H1 (cell line): ENCODE data around the gene TGM5. TPM values are rescaled to one million over a fixed set of nuclear protein-coding genes. Genes with fewer than 3 reads are reported as not detected.

Experiments
- CTCF ChIA-PET: fragments of 300-600 bp; sonication (Branson Sonifier 250); formaldehyde crosslinking; loops from one replicate; lab custom pipeline; 2021; ENCODE audit not compliant: partially characterized antibody; lab: Charles Lee
- POLR2A ChIA-PET: fragments of 300-600 bp; sonication (Branson Sonifier 250); formaldehyde crosslinking; loops from one replicate; lab custom pipeline; 2021; ENCODE audit warnings: inconsistent platforms; ENCODE audit not compliant: partially characterized antibody; lab: Charles Lee
- DNase-seq, 2 experiments: peaks; one replicate each; pipeline versions ENCODE4 v3.0.0 to v3.0.0-alpha.2; 2010 to 2022; ENCODE audit warnings: low spot score in 2 of 2, low read depth in 1 of 2, mixed read lengths in 1 of 2
- FAIRE-seq: peaks from 2 replicates; lab custom pipeline; 2011; peaks lifted over from hg19 to GRCh38; lab: Jason Lieb, UNC
- H2AFZ ChIP-seq: 2 replicates; pipeline ENCODE4 v1.8.1; 2012; ENCODE audit warnings: low read length, inconsistent platforms
- H2AK5ac ChIP-seq: 2 replicates; pipeline ENCODE4 v1.6.1; 2013; ENCODE audit warnings: low read depth, low read length
- H2BK120ac ChIP-seq: replicated peaks from 2 replicates; pipeline ENCODE3; 2013; ENCODE audit warnings: low read depth, low read length, inconsistent platforms
- H2BK12ac ChIP-seq: 2 replicates; pipeline ENCODE4 v1.6.1; 2013; ENCODE audit warnings: low read depth, low read length
- H2BK15ac ChIP-seq: 2 replicates; pipeline ENCODE4 v1.6.1; 2013; ENCODE audit warnings: low read length
- H2BK20ac ChIP-seq: 2 replicates; pipeline ENCODE4 v1.6.1; 2013; ENCODE audit warnings: low read length
- H2BK5ac ChIP-seq: 2 replicates; pipeline ENCODE4 v1.6.1; 2013; ENCODE audit warnings: low read depth, low read length
- H3K14ac ChIP-seq: 2 replicates; pipeline ENCODE4 v1.6.1; 2013; ENCODE audit warnings: inconsistent platforms; ENCODE audit not compliant: insufficient read length
- H3K18ac ChIP-seq: 2 replicates; pipeline ENCODE4 v1.6.1; 2013; ENCODE audit warnings: low read length; ENCODE audit errors: extremely low read depth
- H3K23ac ChIP-seq: 2 replicates; pipeline ENCODE4 v1.6.1; 2013; ENCODE audit warnings: inconsistent platforms; ENCODE audit not compliant: insufficient read length
- H3K23me2 ChIP-seq: 2 replicates; pipeline ENCODE4 v1.6.1; 2013; ENCODE audit warnings: low read depth, low read length
- H3K27ac ChIP-seq: 2 replicates; pipeline ENCODE4 v1.6.1; 2011; ENCODE audit warnings: low read depth, low read length, inconsistent platforms
- H3K27me3 ChIP-seq, 4 experiments: replicated peaks in 1 of 4; 1 replicate in 1 of 4; 2 replicates in 3 of 4; pipeline versions ENCODE4 v1.6.1 to v1.8.1; 2011 to 2013; ENCODE audit warnings: low read length in 3 of 4, mild to moderate bottlenecking in 3 of 4, inconsistent platforms in 2 of 4, mixed read lengths in 2 of 4, moderate library complexity in 1 of 4; ENCODE audit not compliant: control insufficient read depth in 3 of 4, insufficient read depth in 3 of 4; ENCODE audit errors: extremely low read depth in 1 of 4
- H3K36me3 ChIP-seq, 4 experiments: 2 replicates each; pipeline versions ENCODE4 v1.6.1 to v1.8.1; 2011 to 2013; ENCODE audit warnings: mild to moderate bottlenecking in 4 of 4, low read length in 3 of 4, moderate library complexity in 2 of 4, control low read depth in 1 of 4, inconsistent platforms in 1 of 4; ENCODE audit not compliant: insufficient read depth in 4 of 4, control insufficient read depth in 2 of 4
- H3K4ac ChIP-seq: replicated peaks from 2 replicates; pipeline ENCODE3; 2013; ENCODE audit warnings: low read length, low read depth, mixed read lengths, inconsistent platforms; ENCODE audit not compliant: insufficient read length
- H3K4me1 ChIP-seq, 4 experiments: replicated peaks in 1 of 4; 1 replicate in 1 of 4; 2 replicates in 3 of 4; pipeline versions ENCODE4 v1.6.1 to v1.8.1; 2011 to 2013; ENCODE audit warnings: low read length in 3 of 4, inconsistent platforms in 2 of 4, mixed read lengths in 1 of 4; ENCODE audit not compliant: insufficient read depth in 4 of 4, control insufficient read depth in 3 of 4
- H3K4me2 ChIP-seq, 2 experiments: 2 replicates each; pipeline versions ENCODE4 v1.6.1 to v1.8.1; 2011 to 2013; ENCODE audit warnings: low read depth in 2 of 2, low read length in 2 of 2, control low read depth in 1 of 2, inconsistent platforms in 1 of 2, mild to moderate bottlenecking in 1 of 2; ENCODE audit not compliant: insufficient read depth in 1 of 2
- H3K4me3 ChIP-seq, 4 experiments: fragments of 200-600, 300-600 bp in 1 of 4; sonication (generic), shearing (Covaris generic), sonication (Bioruptor Twin) in 1 of 4; 2 replicates each; pipeline versions ENCODE4 v1.5.1 to v1.8.1; 2011 to 2016; ENCODE audit warnings: low read length in 4 of 4, low read depth in 3 of 4, control low read depth in 2 of 4, inconsistent platforms in 2 of 4, mild to moderate bottlenecking in 2 of 4, mixed read lengths in 1 of 4, moderate library complexity in 1 of 4; ENCODE audit not compliant: insufficient read depth in 2 of 4; ENCODE audit errors: extremely low read depth in 1 of 4
- H3K56ac ChIP-seq: replicated peaks from 2 replicates; pipeline ENCODE3; 2013; ENCODE audit warnings: low read depth, mild to moderate bottlenecking, mixed read lengths, low read length, inconsistent platforms; ENCODE audit not compliant: insufficient read length
- H3K79me1 ChIP-seq: 2 replicates; pipeline ENCODE4 v1.6.1; 2013; ENCODE audit warnings: low read depth, low read length, control low read depth
- H3K79me2 ChIP-seq, 2 experiments: 2 replicates each; pipeline versions ENCODE4 v1.6.1 to v1.8.1; 2012 to 2013; ENCODE audit warnings: low read length in 2 of 2, mild to moderate bottlenecking in 2 of 2, inconsistent platforms in 1 of 2; ENCODE audit not compliant: insufficient read depth in 2 of 2, control insufficient read depth in 1 of 2
- H3K9ac ChIP-seq, 4 experiments: replicated peaks in 1 of 4; 1 replicate in 1 of 4; 2 replicates in 3 of 4; pipeline versions ENCODE4 v1.6.1 to v1.8.1; 2011 to 2013; ENCODE audit warnings: low read depth in 3 of 4, low read length in 3 of 4, control low read depth in 2 of 4, mild to moderate bottlenecking in 2 of 4, moderate library complexity in 2 of 4, inconsistent platforms in 1 of 4; ENCODE audit errors: extremely low read depth in 1 of 4
- H3K9me3 ChIP-seq, 2 experiments: 2 replicates each; pipeline versions ENCODE4 v1.6.1 to v1.8.1; 2012 to 2013; ENCODE audit warnings: mild to moderate bottlenecking in 2 of 2, moderate library complexity in 2 of 2, control low read depth in 1 of 2, inconsistent platforms in 1 of 2, low read depth in 1 of 2, low read length in 1 of 2, mixed read lengths in 1 of 2; ENCODE audit not compliant: insufficient read depth in 2 of 2
- H4K20me1 ChIP-seq, 2 experiments: replicated peaks in 1 of 2; 2 replicates each; pipeline versions ENCODE3 to v1.8.1; 2011 to 2013; ENCODE audit warnings: inconsistent platforms in 2 of 2, low read length in 2 of 2, mild to moderate bottlenecking in 1 of 2; ENCODE audit not compliant: insufficient read depth in 2 of 2, control insufficient read depth in 1 of 2
- H4K5ac ChIP-seq: 2 replicates; pipeline ENCODE4 v1.6.1; 2013; ENCODE audit warnings: low read length, low read depth, mixed read lengths, inconsistent platforms; ENCODE audit not compliant: insufficient read length
- H4K8ac ChIP-seq: 2 replicates; pipeline ENCODE4 v1.8.0; 2013; ENCODE audit warnings: mild to moderate bottlenecking, moderate library complexity, low read length, inconsistent platforms; ENCODE audit not compliant: insufficient read depth; ENCODE audit errors: extremely low read depth
- H4K91ac ChIP-seq: replicated peaks from 2 replicates; pipeline ENCODE3; 2013; ENCODE audit warnings: low read length, mixed read lengths, inconsistent platforms; ENCODE audit not compliant: insufficient read length
- E2F6 ChIP-seq: IDR thresholded peaks from 2 replicates; pipeline ENCODE4 v1.6.1; 2012; ENCODE audit warnings: inconsistent platforms
- POLR2AphosphoS5 ChIP-seq: IDR thresholded peaks from 2 replicates; pipeline ENCODE4 v1.6.1; 2011; ENCODE audit warnings: low read depth, low read length
- WGBS, 2 experiments: shearing (Covaris generic) in 1 of 2; methylation state at CpG; one replicate each; pipeline versions ENCODE4 v1.1.6 to v1.1.7; 2013 to 2015; ENCODE audit warnings: low lambda C conversion rate in 2 of 2, mixed read lengths in 2 of 2, inconsistent platforms in 1 of 2, low coverage in 1 of 2, missing lambda C conversion rate in 1 of 2; ENCODE audit not compliant: insufficient replicate concordance in 2 of 2, insufficient coverage in 1 of 2, insufficient read length in 1 of 2; ENCODE audit errors: extremely low coverage in 1 of 2, missing lambda C conversion rate in 1 of 2; 5-methylcytosine and 5-hydroxymethylcytosine counted together
- polyA plus RNA-seq, 7 experiments: library from polyadenylated mRNA; depleted of rRNA in 3 of 7; stranded (reverse) in 5 of 7; unstranded in 2 of 7; fragments of >200 nt in 5 of 7; fragments of 200-250 nt in 2 of 7; gene quantifications; 1 replicate in 5 of 7; 2 replicates in 1 of 7; 4 replicates in 1 of 7; pipeline versions ENCODE4 v1.2.1 to v1.2.3, GENCODE V29; 2011 to 2013; ENCODE audit warnings: missing spikeins in 2 of 7, mixed read lengths in 2 of 7
- total RNA-seq: library from RNA; stranded (reverse); fragmentation: NEBNext Ultra II Directional; extraction: Animal tissue kit (Norgen Biotek cat#: 25700); gene quantifications from 2 replicates; pipeline ENCODE4 v1.2.1, GENCODE V29; 2021

Gene TGM5
- total and polyA plus RNA-seq, 2 of the 8 experiments (the other 6 are each of a cell fraction or from before 2014, with no cell fraction given) = not detected

GRCh38 chr15:43241100-43241499, 25.6 kb downstream of the TGM5 start:
- Histone ChIP-seq H2BK12ac (no peak overlapping the region), H3K9me3 (no peaks in the 10 kb centered on the region), H3K14ac (no peak overlapping the region), H3K4ac (no peak overlapping the region), H3K4me2 (no peak overlapping the region), H4K91ac (no peak overlapping the region), H3K4me1 (no peaks in the 10 kb centered on the region), H3K27me3 (no peaks in the 10 kb centered on the region), H3K79me2 (no peaks in the 10 kb centered on the region), H3K27ac (no peak overlapping the region), H2BK20ac (no peak overlapping the region), H4K5ac (no peak overlapping the region), H3K23ac (no peak overlapping the region), H4K8ac (no peak overlapping the region), H2BK15ac (no peak overlapping the region), H3K56ac (no peak overlapping the region), H2BK120ac (no peak overlapping the region), H3K18ac (no peak overlapping the region), H2BK5ac (no peak overlapping the region), H3K36me3 (no peaks in the 10 kb centered on the region), H3K23me2 (no peaks in the 10 kb centered on the region), H3K4me3 (no peak overlapping the region), H4K20me1 (no peaks in the 10 kb centered on the region), H3K9ac (no peak overlapping the region), H2AFZ (no peak overlapping the region), H3K79me1 (no peaks in the 10 kb centered on the region), H2AK5ac (no peak overlapping the region)
- CTCF ChIA-PET = interaction anchor here (0.9 to 6.7 kb wide), 6 partner anchors 16 to 44 kb away, joined by 4 to 39 read pairs (median 6); partner anchors contain the start of gene TGM5
- DNase-seq = no peak
- WGBS, 2 experiments = 92% methylated on average over 1 of the region's 1 CpG; no CpG with 5 or more reads in 1 of the 2 experiments
- no peak for FAIRE-seq
- POLR2A ChIA-PET = no interaction called here
- no peak for TF ChIP-seq E2F6
- no peak for TF ChIP-seq POLR2AphosphoS5
